ENCODE measurements around the gene PACSIN2.

- TF ChIP-seq USF2 (IDR thresholded peaks at IDR 0.05; ENCODE audit: borderline replicate concordance, low read depth, low read length) (no peak), BHLHE40 (IDR thresholded peaks at IDR 0.05; ENCODE audit: borderline replicate concordance in 1 of 2, low read depth in 2 of 2, low read length in 1 of 2) (no peak), PAX5 (IDR thresholded peaks at IDR 0.05; ENCODE audit: borderline replicate concordance, low read depth, low read length) (no peak), CREB1 (IDR thresholded peaks at IDR 0.05; ENCODE audit: low read depth) (peak; percentile 57; the same call in 1 of the 2 replicates)
Measured at GRCh38 chr22:42895087-42895486, 119.9 kb downstream of the PACSIN2 start.

Data from GM12878 (cell line).